GM21529 (cell line): ENCODE data around the gene C10orf53.

Experiments
- ATAC-seq: cut with Tn5 transposase; IDR thresholded peaks from one replicate; pipeline ENCODE4 v1.9.1; 2021; ENCODE audit not compliant: unreplicated experiment

The C10orf53 gene

GRCh38 chr10:49679480-49679893, at the start of gene C10orf53:
TSS of gene C10orf53 (plus strand) at chr10:49679651. CDS start at chr10:49679698, 47 bp downstream.
- ATAC-seq, result no peak

GRCh38 chr10:49631975-49632374, 47.5 kb upstream of the C10orf53 start:
- ATAC-seq, result no peak

- ATAC-seq, result no peak
These were observed 46.8 kb upstream of the C10orf53 start for GRCh38 chr10:49632406-49633317.

GRCh38 chr10:49633327-49634068, 46.0 kb upstream of the C10orf53 start:
- ATAC-seq, result no peak

- ATAC-seq, result no peak
These were observed 45.3 kb upstream of the C10orf53 start for GRCh38 chr10:49634069-49634660.

GRCh38 chr10:49642311-49642710, 37.1 kb upstream of the C10orf53 start:
- no peak for ATAC-seq

- no peak for ATAC-seq
These were observed 36.0 kb upstream of the C10orf53 start for GRCh38 chr10:49643241-49644034.

GRCh38 chr10:49644035-49644646, 35.3 kb upstream of the C10orf53 start:
- ATAC-seq, result no peak

GRCh38 chr10:49645417-49645816, 34.0 kb upstream of the C10orf53 start:
- no peak for ATAC-seq

- no peak for ATAC-seq
These were observed 33.3 kb upstream of the C10orf53 start for GRCh38 chr10:49645871-49646870.

GRCh38 chr10:49647554-49647953, 31.9 kb upstream of the C10orf53 start:
- ATAC-seq, result no peak

GRCh38 chr10:49647985-49648795, 31.3 kb upstream of the C10orf53 start:
- ATAC-seq, result no peak

- peak; percentile 64 for ATAC-seq
These were observed 30.2 kb upstream of the C10orf53 start for GRCh38 chr10:49649294-49649693.

- peak; percentile 25 for ATAC-seq
These were observed 29.3 kb upstream of the C10orf53 start for GRCh38 chr10:49649936-49650723.

GRCh38 chr10:49650724-49651034, 28.8 kb upstream of the C10orf53 start:
- no peak for ATAC-seq

- no peak for ATAC-seq
These were observed 28.2 kb upstream of the C10orf53 start for GRCh38 chr10:49651039-49651835.

- ATAC-seq, result no peak
These were observed 27.5 kb upstream of the C10orf53 start for GRCh38 chr10:49651917-49652316.
